GM12878 (cell line): ENCODE data around the gene SLC25A47.

Experiments
- CHD4 ChIP-seq: fragments of 200-600 bp; sonication (generic); IDR thresholded peaks from 2 replicates; pipeline ENCODE4 v1.6.1; 2016; ENCODE audit warnings: mild to moderate bottlenecking
- CTCF ChIP-seq, 3 experiments: IDR thresholded peaks in 2 of 3; conservative IDR thresholded peaks in 1 of 3; 2 replicates each; pipeline ENCODE4 v1.5.1; 2011; ENCODE audit warnings: low read depth in 3 of 3, low read length in 3 of 3, mild to moderate bottlenecking in 3 of 3, control low read depth in 2 of 3, moderate library complexity in 2 of 3, inconsistent platforms in 1 of 3, mixed read lengths in 1 of 3; ENCODE audit not compliant: control insufficient read depth in 2 of 3, insufficient read depth in 1 of 3; ENCODE audit errors: extremely low read depth in 1 of 3
- POLR2AphosphoS5 ChIP-seq: IDR thresholded peaks from 2 replicates; pipeline ENCODE4 v1.6.1; 2011; ENCODE audit warnings: mild to moderate bottlenecking, low read length, inconsistent platforms
- TARDBP ChIP-seq: IDR thresholded peaks from 2 replicates; pipeline ENCODE4 v1.6.1; 2016; ENCODE audit warnings: borderline replicate concordance

GRCh38 chr14:100323121-100323941 is at the start of gene SLC25A47:
- TF ChIP-seq CTCF (IDR thresholded peaks at IDR 0.05 in 2 of 3, conservative IDR thresholded peaks at IDR 0.05 in 1 of 3; ENCODE audit: control insufficient read depth in 2 of 3, extremely low read depth in 1 of 3, insufficient read depth in 1 of 3, low read depth in 3 of 3, low read length in 3 of 3), result no peak
- no peak for TF ChIP-seq TARDBP
- TF ChIP-seq POLR2AphosphoS5, result no peak
- no peak for TF ChIP-seq CHD4
